Ovary (tissue), 9 donors: Measurements from ENCODE around the gene ACOT7. TPM values are rescaled to one million over a fixed set of nuclear protein-coding genes. Genes with fewer than 3 reads are reported as not detected.

Experiments used
- DNase-seq, 5 donors: peaks; one replicate each; pipeline ENCODE4 v3.0.0-alpha.2; 2019 to 2020
- H3K27ac ChIP-seq, 2 donors: fragments of 200-600 bp; one replicate each; pipeline versions ENCODE4 v1.5.1 to v1.8.0; 2019 to 2022
- H3K27me3 ChIP-seq: fragments of 200-600 bp; one replicate; pipeline ENCODE4 v1.8.0; 2022
- H3K36me3 ChIP-seq: fragments of 200-600 bp; sonication (generic); one replicate; pipeline ENCODE4 v1.5.1; 2019
- H3K4me1 ChIP-seq: one replicate; pipeline ENCODE4 v1.8.1; 2013; ENCODE audit warnings: mild to moderate bottlenecking, moderate library complexity; ENCODE audit not compliant: insufficient read depth
- H3K4me3 ChIP-seq: fragments of 200-600 bp; sonication (generic); one replicate; pipeline ENCODE4 v1.5.1; 2017
- H3K9me3 ChIP-seq, 2 donors: fragments of 200-600 bp in 1 of 2; sonication (generic) in 1 of 2; one replicate each; pipeline versions ENCODE4 v1.5.1 to v1.8.1; 2013 to 2019; ENCODE audit warnings: mild to moderate bottlenecking in 1 of 2, moderate library complexity in 1 of 2
- EP300 ChIP-seq: sonication (generic); formaldehyde crosslinking; IDR thresholded peaks from one replicate; pipeline ENCODE4 v1.6.1; 2017; ENCODE audit warnings: antibody characterized with exemption
- POLR2A ChIP-seq: fragments of 450-650 bp; IDR thresholded peaks from one replicate; pipeline ENCODE4 v1.6.1; 2017; ENCODE audit warnings: antibody characterized with exemption, mild to moderate bottlenecking, moderate library complexity
- WGBS, 3 donors: extraction: QIAGEN DNeasy Blood & Tissue Kit in 1 of 3; methylation state at CpG; one replicate each; pipeline versions ENCODE4 v1.1.5 to v1.1.7; 2013 to 2017; 5-methylcytosine and 5-hydroxymethylcytosine counted together
- intact Hi-C, 4 donors: fragments of 100-400 bp; cut with DNase I; formaldehyde crosslinking; loops; one replicate each; pipeline versions ENCODE4 v1.11.0 to v1.15.1; 2022 to 2023
- polyA plus RNA-seq, 2 donors: library from polyadenylated mRNA; stranded (reverse); fragments of 200-250 nt in 1 of 2; fragments of 350-450 nt in 1 of 2; fragmentation: Illumina TruSeq in 1 of 2; extraction: RNeasy Lipid Tissue Mini Kit (QIAGEN cat#74804) in 1 of 2; gene quantifications; one replicate each; pipeline ENCODE4 v1.2.3, GENCODE V29; 2013 to 2014
- total RNA-seq, 7 donors: library from RNA; depleted of rRNA in 2 of 7; stranded (reverse); fragments of >200 nt in 2 of 7; fragmentation: NEBNext Ultra II Directional in 3 of 7; extraction: Animal tissue kit (Norgen Biotek cat#: 25700) in 3 of 7; gene quantifications; one replicate each; pipeline versions ENCODE4 v1.1.0 to v1.2.4, GENCODE V29; 2016 to 2023
- TF ChIP-seq, protein P1 (sequence below), 3 donors: fragments of 450-650 bp in 2 of 3; fragments of 200-600 bp in 1 of 3; IDR thresholded peaks; one replicate each; pipeline versions ENCODE4 v1.5.1 to v1.8.0; 2016 to 2022; ENCODE audit warnings: antibody characterized with exemption in 3 of 3, mild to moderate bottlenecking in 1 of 3
- donor health status: DM: no; HTN: no; CAD: no; lungs with moderate emphysema.
- donor health status: DM: no; HTN: no; CAD: no.
- donor health status: Bipolar disorder and iron deficiency.
- donor health status: DM: yes; HTN: yes; CAD: no.
- donor health status: DM: no; HTN: no; CAD: no.
- donor health status: DM: yes; HTN: yes; CAD: no.

ACOT7 gene
- total and polyA plus RNA-seq, 9 donors, result 6.4 to 20.7 (median 11.3) TPM

DNA sequence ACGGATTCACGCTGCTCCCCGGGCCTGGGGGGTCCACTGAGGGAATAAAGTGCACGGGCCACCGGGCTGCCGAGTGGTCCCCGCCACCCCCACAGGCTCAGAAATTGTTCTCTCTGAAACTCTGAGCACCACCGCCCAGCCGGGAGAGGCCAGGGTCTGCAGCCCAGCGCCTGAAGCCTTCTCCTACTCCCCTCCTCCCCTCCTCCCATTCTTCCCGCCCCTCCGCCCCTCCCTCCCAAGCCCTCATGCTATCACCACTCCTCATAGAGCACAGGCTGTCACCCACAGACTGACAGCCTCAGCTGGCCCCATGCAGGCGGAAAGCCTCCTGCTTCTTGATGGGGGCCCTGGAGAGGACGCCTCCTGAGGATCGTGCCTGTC, 132.0 kb downstream of the ACOT7 start:
- H3K27me3 ChIP-seq, result no peaks in the 10 kb centered on the region
- no peak for TF ChIP-seq EP300
- TF ChIP-seq, protein P1, sequence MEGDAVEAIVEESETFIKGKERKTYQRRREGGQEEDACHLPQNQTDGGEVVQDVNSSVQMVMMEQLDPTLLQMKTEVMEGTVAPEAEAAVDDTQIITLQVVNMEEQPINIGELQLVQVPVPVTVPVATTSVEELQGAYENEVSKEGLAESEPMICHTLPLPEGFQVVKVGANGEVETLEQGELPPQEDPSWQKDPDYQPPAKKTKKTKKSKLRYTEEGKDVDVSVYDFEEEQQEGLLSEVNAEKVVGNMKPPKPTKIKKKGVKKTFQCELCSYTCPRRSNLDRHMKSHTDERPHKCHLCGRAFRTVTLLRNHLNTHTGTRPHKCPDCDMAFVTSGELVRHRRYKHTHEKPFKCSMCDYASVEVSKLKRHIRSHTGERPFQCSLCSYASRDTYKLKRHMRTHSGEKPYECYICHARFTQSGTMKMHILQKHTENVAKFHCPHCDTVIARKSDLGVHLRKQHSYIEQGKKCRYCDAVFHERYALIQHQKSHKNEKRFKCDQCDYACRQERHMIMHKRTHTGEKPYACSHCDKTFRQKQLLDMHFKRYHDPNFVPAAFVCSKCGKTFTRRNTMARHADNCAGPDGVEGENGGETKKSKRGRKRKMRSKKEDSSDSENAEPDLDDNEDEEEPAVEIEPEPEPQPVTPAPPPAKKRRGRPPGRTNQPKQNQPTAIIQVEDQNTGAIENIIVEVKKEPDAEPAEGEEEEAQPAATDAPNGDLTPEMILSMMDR (IDR thresholded peaks at IDR 0.05), result no peak
- TF ChIP-seq POLR2A, result no peak
- peaks cover 23% of the 10 kb centered on the region for H3K4me1 ChIP-seq
- no peaks in the 10 kb centered on the region for H3K9me3 ChIP-seq
- 35 to 44% (median 43%) methylated on average over 15 of the region's 15 CpGs for WGBS, 3 donors
- no peak overlapping the region for H3K4me3 ChIP-seq
- H3K36me3 ChIP-seq, result no peaks in the 10 kb centered on the region
- no peak for DNase-seq
- H3K27ac ChIP-seq, result peak overlapping the region; percentile 22 to 44
- intact Hi-C loops, result no loop called here

GRCh38 chr1:6260961-6261614, 132.5 kb downstream of the ACOT7 start, which contains the start of gene GPR153:
Gene GPR153 (minus strand): TSS chr1:6261098. CDS start chr1:6254905, 6,193 bp downstream.
- Histone ChIP-seq H3K4me1 (peaks cover 23% of the 10 kb centered on the region), H3K4me3 (peak within 1 kb of the TSS; percentile 54), H3K27ac (peak within 1 kb of the TSS; percentile 66 to 71), H3K27me3 (no peaks in the 10 kb centered on the region), H3K9me3 (no peaks in the 10 kb centered on the region), H3K36me3 (no peaks in the 10 kb centered on the region)
- peak in 4 of 5 donors; percentile 51 to 67 (median 63) for DNase-seq
- intact Hi-C loops, result no loop called here
- TF ChIP-seq, protein P1 (IDR thresholded peaks at IDR 0.05), result peak in 1 of 3 donors; percentile 20
- TF ChIP-seq POLR2A, result no peak
- 2 to 4% (median 3%) methylated on average over 29 to 77 of the region's 78 CpGs for WGBS, 3 donors

DNA sequence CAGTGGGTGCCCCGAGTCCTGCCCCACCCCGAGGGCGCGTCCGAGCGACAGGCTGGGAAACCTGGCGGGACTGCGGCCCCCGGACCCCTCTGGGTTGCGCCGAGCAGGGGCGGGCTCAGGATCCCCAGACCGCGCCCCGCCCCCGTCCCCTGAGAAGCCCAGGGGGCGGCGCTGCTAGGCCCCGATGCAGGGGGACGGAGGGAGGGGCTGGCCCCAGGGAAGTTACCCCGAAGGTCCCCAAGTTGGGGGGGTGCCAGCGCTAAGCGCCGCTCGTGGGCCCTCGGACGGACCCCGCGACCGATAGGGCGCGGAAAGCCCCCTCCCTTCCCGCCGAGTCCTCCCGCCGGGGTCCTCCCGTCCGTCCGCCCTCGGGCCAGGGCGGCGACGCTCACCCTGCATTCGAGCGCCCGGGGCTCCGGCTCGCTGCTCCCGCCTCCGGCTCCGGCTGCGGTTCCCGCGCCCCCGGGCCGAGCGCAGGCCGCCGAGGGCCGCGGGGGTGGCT, 133.1 kb downstream of the ACOT7 start:
- 0 to 1% (median 0%) methylated on average over 12 to 61 of the region's 61 CpGs for WGBS, 3 donors
- H3K4me1 ChIP-seq, result peaks cover 23% of the 10 kb centered on the region
- no peak for TF ChIP-seq POLR2A
- TF ChIP-seq EP300, result no peak
- TF ChIP-seq, protein P1 (IDR thresholded peaks at IDR 0.05), result no peak
- peak; percentile 45 to 75 (median 64) for DNase-seq
- peak overlapping the region; percentile 66 to 71 for H3K27ac ChIP-seq
- intact Hi-C loops, result no loop called here
- no peaks in the 10 kb centered on the region for H3K36me3 ChIP-seq
- peak overlapping the region; percentile 54 for H3K4me3 ChIP-seq
- H3K27me3 ChIP-seq, result no peaks in the 10 kb centered on the region
- no peaks in the 10 kb centered on the region for H3K9me3 ChIP-seq

GRCh38 chr1:6259491-6260362, 133.8 kb downstream of the ACOT7 start:
- TF ChIP-seq EP300, result no peak
- Histone ChIP-seq H3K36me3 (no peaks in the 10 kb centered on the region), H3K27me3 (no peaks in the 10 kb centered on the region), H3K4me3 (peak overlapping the region; percentile 54), H3K9me3 (no peaks in the 10 kb centered on the region), H3K27ac (peak overlapping the region in 1 of 2 donors; percentile 66), H3K4me1 (peaks cover 23% of the 10 kb centered on the region)
- DNase-seq, result peak; percentile 87 to 93 (median 92)
- intact Hi-C loops, result no loop called here
- WGBS, 3 donors, result 9 to 17% (median 12%) methylated on average over 29 to 46 of the region's 46 CpGs
